SK-N-MC (cell line): ENCODE results near the gene CXCL12.

Experiments used
- EZH2 ChIP-seq: fragments of 200-600 bp; sonication (generic); IDR thresholded peaks from one replicate; pipeline ENCODE4 v1.6.1; 2017; ENCODE audit warnings: antibody characterized with exemption
- FOXP2 ChIP-seq: optimal IDR thresholded peaks from 2 replicates; pipeline ENCODE3; 2011; ENCODE audit warnings: mild to moderate bottlenecking, moderate library complexity; ENCODE audit not compliant: insufficient read depth; ENCODE audit errors: extremely low read length, control extremely low read depth
- POLR2AphosphoS5 ChIP-seq: IDR thresholded peaks from 2 replicates; pipeline ENCODE4 v1.6.1; 2012; ENCODE audit warnings: mild to moderate bottlenecking, low read depth, low read length, borderline replicate concordance

DNA sequence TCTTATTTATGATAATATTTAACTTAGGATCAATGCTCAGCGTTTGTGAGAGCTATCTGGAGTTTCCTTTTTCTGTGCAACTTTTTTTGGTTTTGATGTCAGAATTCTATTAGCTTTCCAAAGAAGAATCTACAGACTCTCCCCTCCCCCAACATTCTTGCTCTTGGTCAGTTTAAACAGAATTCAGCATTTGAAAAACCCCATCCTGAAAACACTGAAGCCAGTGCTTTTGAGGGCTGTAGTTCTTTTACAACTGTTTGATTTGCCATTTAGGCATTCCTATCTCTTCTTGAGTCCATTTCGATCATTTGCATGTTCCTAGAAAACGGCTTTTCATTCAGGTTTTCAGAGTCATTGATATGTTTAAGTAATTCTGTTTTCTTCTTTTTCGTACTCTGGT lies 15.6 kb upstream of the CXCL12 start:
- TF ChIP-seq POLR2AphosphoS5, result no peak
- no peak for TF ChIP-seq EZH2
- no peak for TF ChIP-seq FOXP2
